NCI-H748 (cell line): Measurements from ENCODE around the gene NEURL1.

Experiments used
- DNase-seq: peaks from one replicate; lab custom pipeline; 2025; ENCODE audit not compliant: unreplicated experiment; lab: John Stamatoyannopoulos, UW

NEURL1 gene

DNA sequence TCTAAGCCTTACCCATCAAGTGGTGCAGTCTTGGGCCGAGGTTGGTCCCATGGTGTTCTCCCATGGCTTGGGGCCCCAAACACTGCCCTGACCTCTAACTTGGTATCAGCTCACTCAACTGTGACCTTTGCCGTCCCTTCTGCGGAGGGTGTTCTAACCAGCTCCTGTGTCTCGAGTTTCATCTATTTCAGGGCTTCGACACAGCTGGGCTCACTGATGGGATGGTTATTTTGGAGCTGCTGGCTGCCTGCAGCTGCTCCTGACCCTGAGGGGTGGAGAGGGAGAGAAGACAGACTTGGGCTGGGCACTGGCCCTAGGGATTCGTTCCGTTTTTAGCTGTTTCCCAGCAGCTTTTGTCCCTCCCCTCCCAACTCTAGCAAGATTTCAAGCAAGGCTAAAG, 86.9 kb downstream of the NEURL1 start:
- no peak for DNase-seq

DNA sequence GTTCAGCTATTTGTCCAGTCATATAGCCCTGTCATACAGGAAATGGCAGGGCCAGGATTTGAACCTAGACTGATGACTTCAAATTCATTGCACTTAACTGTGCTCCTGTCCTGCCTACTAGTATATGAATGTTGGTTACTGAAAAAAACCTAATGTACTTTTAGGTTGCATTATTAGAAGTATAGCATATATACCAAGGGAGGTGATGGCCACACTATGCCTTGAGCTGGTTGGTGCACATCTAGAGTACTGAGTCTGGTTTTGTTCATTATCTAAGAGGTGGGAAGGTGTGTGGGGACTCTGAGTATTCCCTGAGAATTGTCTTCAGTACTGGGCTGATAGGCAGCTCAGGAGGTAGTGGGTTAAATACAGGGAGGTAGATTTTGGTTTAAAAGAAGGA, 88.0 kb downstream of the NEURL1 start:
- no peak for DNase-seq

DNA sequence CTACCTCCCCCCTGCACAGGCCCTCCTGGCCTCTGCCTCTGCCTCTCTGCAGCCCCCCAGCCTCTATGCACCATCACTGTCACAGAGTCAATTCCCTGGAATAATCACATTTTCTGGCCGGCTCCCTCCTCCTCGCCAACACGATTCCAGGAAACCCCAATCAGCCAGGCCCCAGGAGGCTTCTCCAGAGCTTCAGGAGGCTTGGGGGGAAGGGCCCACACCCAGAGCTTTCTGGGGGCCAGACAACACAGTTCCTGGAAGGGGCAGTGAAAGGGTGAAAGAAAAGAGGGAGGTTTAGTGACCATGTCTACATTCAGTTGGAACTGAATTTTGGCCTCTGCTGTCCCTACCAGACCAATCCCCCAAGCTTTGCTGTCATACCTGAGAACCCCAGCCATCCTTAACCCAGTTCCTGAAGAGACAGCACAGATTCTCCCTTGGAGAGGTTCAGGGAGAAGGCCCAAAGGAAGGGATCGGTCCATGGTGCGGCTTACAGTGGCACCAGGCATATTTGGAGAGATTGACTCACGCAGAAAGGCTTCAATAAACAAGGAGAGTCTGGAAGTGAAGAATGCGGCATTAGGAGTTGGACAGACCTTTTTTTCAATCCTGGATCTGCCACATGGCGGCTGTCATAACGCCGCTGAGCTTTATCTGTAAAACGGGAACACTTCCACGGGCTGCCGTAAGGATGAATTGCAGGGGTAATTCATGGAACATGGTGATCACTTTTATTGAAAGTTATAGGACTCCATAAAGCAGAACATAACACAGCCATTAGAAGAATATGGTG, 89.0 kb downstream of the NEURL1 start:
- no peak for DNase-seq

DNA sequence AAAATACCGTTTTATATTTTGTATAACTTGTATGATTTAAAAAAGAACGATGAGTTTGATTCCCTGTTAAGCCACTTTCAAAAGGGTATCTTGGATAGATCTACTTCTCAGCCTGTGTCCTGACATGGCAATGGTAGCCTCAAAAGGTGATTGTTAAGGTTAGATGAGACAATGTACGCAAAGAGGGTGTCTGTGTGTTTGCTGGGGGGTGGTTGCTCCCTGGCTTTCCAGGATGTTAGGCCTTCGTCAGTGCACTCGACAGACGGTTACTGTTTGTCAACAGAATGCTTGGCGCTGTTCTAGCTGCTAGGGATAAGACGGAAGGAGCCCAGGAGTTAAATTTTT, 90.3 kb downstream of the NEURL1 start:
- DNase-seq: no peak

- no peak for DNase-seq
Measured at GRCh38 chr10:103584216-103585010, 90.9 kb downstream of the NEURL1 start.

DNA sequence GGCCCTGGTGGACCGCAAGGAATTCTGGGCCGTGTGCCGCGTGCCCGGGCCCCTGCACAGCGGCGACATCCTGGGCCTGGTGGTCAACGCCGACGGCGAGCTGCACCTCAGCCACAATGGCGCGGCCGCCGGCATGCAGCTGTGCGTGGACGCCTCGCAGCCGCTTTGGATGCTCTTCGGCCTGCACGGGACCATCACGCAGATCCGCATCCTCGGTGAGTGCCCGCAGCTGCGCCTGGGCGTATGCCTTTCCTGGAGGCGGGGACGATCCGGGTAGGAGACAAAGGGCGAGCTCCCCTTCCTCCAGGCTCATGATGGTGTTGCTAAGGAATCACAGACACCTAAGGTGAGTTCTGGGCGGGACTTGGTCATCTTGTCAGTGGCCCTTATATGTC, 91.5 kb downstream of the NEURL1 start:
- DNase-seq: no peak

GRCh38 chr10:103587073-103587472, 93.6 kb downstream of the NEURL1 start:
- no peak for DNase-seq

GRCh38 chr10:103589074-103589630, 95.6 kb downstream of the NEURL1 start:
- DNase-seq: no peak

- DNase-seq: no peak
Measured at GRCh38 chr10:103590060-103590459, 96.6 kb downstream of the NEURL1 start.

DNA sequence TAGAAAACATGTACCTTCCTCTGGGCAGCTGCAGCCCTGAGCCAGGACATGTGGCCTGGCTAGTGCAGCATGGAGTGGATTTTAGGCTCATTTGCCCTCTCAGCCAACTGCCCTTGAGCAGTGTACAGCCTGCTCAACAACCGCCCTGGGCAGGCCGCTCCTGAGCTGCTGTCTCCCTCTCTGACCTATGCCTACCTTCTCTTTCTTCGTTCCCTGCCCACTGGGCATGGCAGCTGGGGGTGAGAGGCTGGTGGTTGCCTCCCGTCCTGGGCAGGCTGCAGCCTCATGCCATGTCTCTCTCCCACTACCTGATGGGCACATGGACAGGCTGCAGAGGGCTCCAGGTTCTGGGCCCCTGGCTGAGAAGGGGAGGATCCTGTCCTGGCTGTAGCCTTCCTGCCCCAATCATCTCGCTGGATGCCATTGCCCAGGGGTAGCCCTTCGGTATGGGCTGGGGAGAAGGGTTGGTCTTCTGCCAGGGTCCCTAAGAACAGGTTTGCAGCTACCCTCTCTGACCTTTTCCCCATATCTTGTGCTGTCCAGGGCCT, 97.3 kb downstream of the NEURL1 start:
- no peak for DNase-seq

GRCh38 chr10:103592186-103593021, 98.9 kb downstream of the NEURL1 start:
- peak; percentile 47 for DNase-seq

- no peak for DNase-seq
Measured at GRCh38 chr10:103593022-103593570, 99.6 kb downstream of the NEURL1 start.

DNA sequence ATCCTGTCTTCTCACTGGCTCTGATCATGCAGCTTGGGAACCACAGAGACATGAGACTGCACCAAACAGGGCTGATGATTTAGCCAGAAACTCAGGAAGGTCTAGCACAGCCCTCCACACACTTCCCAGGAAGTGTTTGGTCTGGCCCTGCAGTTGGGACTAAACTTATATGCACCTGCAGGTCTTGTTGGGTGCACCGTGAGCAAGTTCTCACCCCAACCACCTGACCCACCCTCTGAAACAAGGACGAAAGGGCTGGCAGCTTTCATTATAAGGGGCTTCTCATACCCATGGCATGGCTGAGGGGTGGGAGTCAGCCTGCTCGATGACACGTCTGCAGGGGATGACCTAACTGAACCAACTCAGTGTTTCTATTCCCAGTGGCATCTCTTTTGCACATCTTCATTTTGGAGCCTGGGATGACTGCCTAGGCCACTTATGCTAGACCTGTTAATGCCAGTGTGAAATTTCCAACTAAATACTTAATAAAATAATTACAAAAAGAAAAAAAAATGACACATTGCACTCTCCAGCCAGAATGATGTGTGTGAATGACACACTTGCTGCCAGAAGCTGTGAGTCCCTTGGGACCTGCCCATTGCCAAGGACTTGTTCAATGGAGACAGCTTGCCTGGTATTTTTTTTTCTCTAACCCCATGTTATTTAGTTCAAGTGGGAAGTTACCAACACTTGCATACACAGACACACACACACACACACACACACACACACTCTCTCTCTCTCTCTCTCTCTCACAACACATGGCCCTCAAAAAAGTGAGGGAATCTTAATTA, 102.6 kb downstream of the NEURL1 start:
- no peak for DNase-seq

- DNase-seq: no peak
Measured at GRCh38 chr10:103597003-103597402, 103.5 kb downstream of the NEURL1 start.

DNA sequence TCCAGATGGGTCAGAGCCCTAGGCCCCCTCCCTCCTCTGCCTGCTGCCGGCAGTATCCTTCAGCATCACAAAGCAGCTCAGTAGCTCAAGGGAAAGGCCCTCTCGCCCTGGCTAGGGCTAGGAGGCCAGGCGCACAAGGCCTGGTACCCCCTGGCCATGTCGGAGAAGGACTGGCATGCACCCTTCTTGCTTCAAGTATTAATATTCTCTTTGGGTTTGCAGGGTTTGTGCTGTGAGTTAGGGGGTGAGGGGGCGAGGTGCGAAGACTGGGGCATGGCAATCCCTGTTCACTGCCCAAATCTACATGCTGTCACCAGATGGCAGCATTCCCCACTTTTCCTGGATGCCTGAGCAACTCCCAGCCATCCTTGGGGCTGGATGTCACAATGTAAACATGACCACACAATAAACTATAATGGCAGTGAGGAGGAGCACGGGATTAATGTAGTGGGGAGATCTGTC, 105.2 kb downstream of the NEURL1 start:
- DNase-seq: peak; percentile 79

DNA sequence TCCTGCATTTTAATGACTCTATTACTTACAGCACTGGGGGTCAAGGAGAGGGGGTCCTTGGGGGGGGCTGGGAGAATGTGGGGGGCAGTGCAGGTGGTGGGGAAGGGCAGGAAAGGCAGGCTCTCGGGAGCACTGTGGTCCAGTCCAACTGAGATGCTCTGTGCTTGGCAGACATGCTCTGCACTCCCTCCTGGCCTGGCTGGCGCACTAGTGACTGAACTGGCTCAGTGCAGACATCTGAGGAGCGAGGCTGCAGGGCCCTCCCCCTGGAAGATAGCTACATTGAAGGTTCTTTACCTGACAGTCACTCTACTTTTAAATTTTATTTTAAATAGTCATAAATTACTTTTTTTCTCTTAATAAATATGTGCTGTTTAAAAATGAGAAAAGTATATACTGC, 105.7 kb downstream of the NEURL1 start:
- DNase-seq: no peak

GRCh38 chr10:103599907-103600306, 106.4 kb downstream of the NEURL1 start:
- DNase-seq: no peak

DNA sequence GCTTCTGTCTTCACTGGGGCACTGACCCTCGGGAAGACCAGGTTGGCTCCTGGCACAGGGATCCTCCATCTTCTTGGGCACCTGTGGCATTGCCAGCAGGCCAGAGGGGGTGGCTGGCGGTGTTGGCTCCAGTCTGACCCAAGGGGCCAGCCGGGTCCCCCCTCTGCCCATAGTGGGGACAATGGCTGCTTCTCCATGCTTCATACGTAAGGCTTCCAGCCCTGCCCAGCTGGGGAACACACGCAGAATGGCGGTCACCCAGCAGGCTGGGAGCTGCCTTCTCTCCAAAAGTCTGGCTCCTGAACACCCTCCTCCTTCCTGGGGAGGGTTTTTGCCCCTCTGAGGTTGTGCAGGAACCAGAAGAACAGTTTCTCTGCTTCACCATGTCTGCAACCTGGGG, 106.8 kb downstream of the NEURL1 start:
- no peak for DNase-seq

GRCh38 chr10:103600956-103601569, 107.6 kb downstream of the NEURL1 start:
- no peak for DNase-seq
